C4-2B (cell line): ENCODE data around the gene GRAMD2A.

ENCODE experiments used
- H3K27ac ChIP-seq: fragments of 450-650 bp; 2 replicates; pipeline ENCODE4 v1.5.1; 2017
- CTCF ChIP-seq: fragments of 450-650 bp; conservative IDR thresholded peaks from 2 replicates; pipeline ENCODE4 v1.5.1; 2017; ENCODE audit warnings: mild to moderate bottlenecking
- ZFX ChIP-seq: fragments of 450-650 bp; IDR thresholded peaks from 2 replicates; pipeline ENCODE4 v1.6.1; 2017

GRAMD2A gene

GRCh38 chr15:72197460-72198355, at the start of gene GRAMD2A:
GRAMD2A (minus strand) TSS chr15:72197787.
- TF ChIP-seq CTCF (no peak), ZFX (no peak)
- H3K27ac ChIP-seq = no peak within 1 kb of the TSS

GRCh38 chr15:72242775-72243370, 45.3 kb upstream of the GRAMD2A start:
- H3K27ac ChIP-seq = no peak overlapping the region
- TF ChIP-seq ZFX (no peak), CTCF (no peak)

DNA sequence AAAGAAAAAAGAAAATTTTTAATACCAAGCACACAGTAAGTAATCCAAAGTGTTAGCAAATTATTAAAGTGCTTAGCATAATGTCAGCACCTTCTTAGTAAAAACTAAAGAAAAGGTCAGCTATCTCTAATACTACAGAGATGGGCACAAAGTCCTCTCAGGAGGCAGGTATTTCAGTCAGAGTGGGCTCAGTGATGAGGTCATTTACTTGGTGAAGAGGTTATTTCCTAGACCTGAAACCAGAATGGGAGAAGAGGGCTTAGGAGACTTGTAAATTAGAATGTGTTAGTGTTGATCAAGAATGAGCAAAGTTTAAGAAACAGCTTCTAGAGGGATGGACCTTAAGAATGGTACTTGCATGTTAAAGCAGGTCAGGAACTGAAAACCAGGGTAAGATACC, 42.1 kb upstream of the GRAMD2A start:
- no peak for TF ChIP-seq CTCF
- TF ChIP-seq ZFX = no peak
- H3K27ac ChIP-seq = no peak overlapping the region

DNA sequence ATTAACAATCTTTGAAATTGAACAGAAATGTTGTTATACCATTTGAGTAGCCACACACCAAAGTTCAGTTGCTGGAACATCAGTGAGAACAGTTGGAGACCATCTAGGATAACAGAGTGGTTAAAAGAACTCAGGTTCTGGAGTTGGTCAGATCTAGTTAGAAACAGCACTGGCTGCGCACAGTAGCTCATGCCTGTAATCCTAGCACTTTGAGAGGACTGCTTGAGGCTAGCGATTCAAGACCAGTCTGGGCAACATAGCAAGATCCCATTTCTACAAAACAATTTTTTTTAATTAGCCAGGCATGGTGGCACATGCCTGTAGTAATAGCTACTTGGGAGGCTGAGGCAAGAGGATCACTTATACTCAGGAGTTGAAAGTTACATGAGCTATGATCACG, 41.0 kb upstream of the GRAMD2A start:
- TF ChIP-seq ZFX (no peak), CTCF (no peak)

GRCh38 chr15:72237853-72238224, 40.3 kb upstream of the GRAMD2A start:
- no peak overlapping the region for H3K27ac ChIP-seq
- TF ChIP-seq ZFX = no peak

More for the DNA sequence above, 41.0 kb upstream of the GRAMD2A start:
- H3K27ac ChIP-seq = no peak overlapping the region

DNA sequence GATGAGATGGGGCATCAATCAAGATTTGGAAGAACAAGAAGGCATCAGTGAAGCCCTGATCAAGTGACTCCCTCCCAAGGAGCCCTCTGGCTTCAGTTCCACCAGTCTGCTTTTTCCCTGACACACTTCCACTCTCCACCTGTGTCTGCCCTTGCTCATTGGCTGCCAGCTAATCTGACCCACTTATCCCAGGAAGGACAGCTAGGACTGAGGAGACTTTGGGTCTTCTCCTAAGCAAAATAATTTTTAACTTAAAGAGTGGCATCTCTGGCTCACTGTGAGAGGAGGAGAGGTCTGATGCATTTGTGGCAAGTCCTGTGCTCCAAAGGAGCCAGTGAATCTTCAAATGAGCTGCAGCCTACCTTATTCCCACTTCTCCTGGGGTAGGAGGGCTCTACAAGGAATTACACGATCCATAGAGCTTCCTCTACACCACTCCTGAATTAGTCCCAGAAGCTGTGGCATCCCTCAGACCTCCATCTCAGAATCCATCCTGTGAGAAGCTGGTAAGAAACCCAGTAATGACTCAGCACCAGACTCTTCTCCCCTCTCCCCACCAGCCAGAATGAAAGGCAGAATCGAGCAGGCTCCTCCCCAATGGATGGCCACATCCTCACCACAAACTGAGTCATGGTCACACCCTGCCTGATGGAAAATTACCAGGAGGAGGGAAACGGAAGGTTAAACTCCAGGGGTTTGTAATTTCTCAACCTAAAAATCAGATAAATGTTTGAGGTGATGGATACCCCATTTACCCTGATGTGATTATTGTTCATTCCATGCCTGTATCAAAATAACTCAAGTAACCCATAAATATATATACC, 39.7 kb upstream of the GRAMD2A start:
- H3K27ac ChIP-seq = no peak overlapping the region
- TF ChIP-seq CTCF (no peak), ZFX (no peak)

- TF ChIP-seq ZFX (no peak), CTCF (no peak)
- no peak overlapping the region for H3K27ac ChIP-seq
These were observed 38.9 kb upstream of the GRAMD2A start for GRCh38 chr15:72236381-72237003.
